ENCODE data around the gene AKNAD1.

AKNAD1 gene

GRCh38 chr1:108854221-108855019 is 2.5 kb downstream of the AKNAD1 start:
- DNase-seq (ENCODE audit: low read depth) = no peak
- TF ChIP-seq, protein P1, sequence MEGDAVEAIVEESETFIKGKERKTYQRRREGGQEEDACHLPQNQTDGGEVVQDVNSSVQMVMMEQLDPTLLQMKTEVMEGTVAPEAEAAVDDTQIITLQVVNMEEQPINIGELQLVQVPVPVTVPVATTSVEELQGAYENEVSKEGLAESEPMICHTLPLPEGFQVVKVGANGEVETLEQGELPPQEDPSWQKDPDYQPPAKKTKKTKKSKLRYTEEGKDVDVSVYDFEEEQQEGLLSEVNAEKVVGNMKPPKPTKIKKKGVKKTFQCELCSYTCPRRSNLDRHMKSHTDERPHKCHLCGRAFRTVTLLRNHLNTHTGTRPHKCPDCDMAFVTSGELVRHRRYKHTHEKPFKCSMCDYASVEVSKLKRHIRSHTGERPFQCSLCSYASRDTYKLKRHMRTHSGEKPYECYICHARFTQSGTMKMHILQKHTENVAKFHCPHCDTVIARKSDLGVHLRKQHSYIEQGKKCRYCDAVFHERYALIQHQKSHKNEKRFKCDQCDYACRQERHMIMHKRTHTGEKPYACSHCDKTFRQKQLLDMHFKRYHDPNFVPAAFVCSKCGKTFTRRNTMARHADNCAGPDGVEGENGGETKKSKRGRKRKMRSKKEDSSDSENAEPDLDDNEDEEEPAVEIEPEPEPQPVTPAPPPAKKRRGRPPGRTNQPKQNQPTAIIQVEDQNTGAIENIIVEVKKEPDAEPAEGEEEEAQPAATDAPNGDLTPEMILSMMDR (IDR thresholded peaks at IDR 0.05; ENCODE audit: control insufficient read depth, extremely low read depth, insufficient read depth) = no peak

DNA sequence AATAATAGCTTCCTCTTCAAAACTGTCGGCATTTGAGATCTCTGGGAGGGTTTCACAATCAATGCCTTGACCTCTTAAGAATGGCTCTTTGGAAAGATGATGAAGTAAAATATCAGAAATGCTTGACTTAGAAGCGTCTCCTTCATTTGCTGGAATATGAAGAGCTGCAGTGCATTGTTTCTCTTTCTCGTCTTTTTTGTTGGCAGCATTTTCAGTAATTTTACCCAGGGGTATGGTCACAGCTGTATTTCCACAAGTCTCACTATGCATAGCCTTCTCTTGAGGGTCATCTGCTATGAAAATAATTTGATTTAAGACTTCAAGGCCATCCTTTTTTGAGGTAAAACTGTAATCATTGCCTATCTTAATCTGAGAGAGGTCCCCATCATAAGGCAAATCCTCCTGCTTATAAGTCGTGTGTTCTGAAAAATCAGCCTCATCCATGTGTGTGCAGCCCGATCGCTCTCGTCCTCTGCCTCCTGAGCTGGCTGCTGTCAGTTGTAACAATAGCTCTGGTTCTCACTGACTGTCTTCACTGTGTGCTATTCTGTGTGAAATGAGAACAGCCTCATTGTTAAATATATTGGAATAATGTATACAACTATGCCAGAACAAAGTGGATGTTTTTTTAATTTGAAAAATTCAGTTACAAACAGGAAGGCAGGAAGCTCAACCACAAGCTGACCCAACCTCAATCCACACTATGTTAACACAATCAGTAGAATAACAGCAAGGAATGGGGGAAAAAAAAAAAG is 4.5 kb downstream of the AKNAD1 start:
- no peak for DNase-seq (ENCODE audit: low read depth)
- TF ChIP-seq, protein P1 (IDR thresholded peaks at IDR 0.05; ENCODE audit: control insufficient read depth, extremely low read depth, insufficient read depth) = no peak
- no peak overlapping the region for H3K4me3 ChIP-seq (ENCODE audit: low read depth, low read length)

More at GRCh38 chr1:108854221-108855019, 2.5 kb downstream of the AKNAD1 start:
- no peak overlapping the region for H3K4me3 ChIP-seq (ENCODE audit: low read depth, low read length)

DNA sequence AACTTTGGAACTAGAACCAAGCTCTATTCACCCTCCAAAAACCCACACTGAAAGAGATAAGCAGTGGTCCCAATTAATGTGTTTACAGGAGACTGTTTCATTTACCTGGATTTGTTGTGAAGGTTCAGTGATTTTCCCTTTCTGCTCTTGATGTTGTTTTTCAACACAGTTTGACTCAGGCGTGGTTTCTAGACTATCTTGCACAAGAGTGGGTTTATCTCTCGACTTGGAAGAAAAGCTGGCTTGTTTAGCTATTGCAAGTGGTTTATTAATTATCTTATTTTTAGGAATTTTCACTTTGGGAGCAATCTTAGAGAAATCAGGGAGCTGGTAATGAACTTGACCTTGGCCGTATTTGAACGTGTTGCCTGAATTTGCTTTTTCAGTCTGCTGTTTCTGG is 5.3 kb downstream of the AKNAD1 start:
- TF ChIP-seq, protein P1 (IDR thresholded peaks at IDR 0.05; ENCODE audit: control insufficient read depth, extremely low read depth, insufficient read depth) = no peak
- DNase-seq (ENCODE audit: low read depth) = no peak
- H3K4me3 ChIP-seq (ENCODE audit: low read depth, low read length) = no peak overlapping the region

- DNase-seq (ENCODE audit: low read depth) = no peak
- TF ChIP-seq, protein P1 (IDR thresholded peaks at IDR 0.05; ENCODE audit: control insufficient read depth, extremely low read depth, insufficient read depth) = no peak
- H3K4me3 ChIP-seq (ENCODE audit: low read depth, low read length) = no peak overlapping the region
Measured at GRCh38 chr1:108850929-108851328, 6.0 kb downstream of the AKNAD1 start.

DNA sequence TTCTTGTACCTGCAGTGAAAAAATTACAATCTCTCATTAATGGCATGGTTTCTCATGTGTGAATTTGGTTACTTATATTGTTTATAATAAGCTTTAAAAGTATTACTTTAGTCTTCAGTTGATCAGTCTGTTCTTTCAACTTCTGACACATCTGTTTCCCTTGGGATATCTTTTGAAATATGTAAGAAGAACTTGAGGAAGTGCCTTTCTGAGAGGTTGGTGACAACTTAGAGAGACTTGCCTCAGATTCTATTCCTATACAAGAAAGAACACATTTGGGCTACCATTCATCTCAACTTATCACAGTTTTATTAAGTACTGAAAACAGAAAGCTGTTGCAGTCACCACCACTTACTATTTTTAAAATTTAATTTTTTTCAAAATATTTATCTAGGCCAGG is 8.1 kb downstream of the AKNAD1 start:
- no peak for DNase-seq (ENCODE audit: low read depth)
- TF ChIP-seq, protein P1 (IDR thresholded peaks at IDR 0.05; ENCODE audit: control insufficient read depth, extremely low read depth, insufficient read depth) = no peak
- H3K4me3 ChIP-seq (ENCODE audit: low read depth, low read length) = no peak overlapping the region

- TF ChIP-seq, protein P1 (IDR thresholded peaks at IDR 0.05; ENCODE audit: control insufficient read depth, extremely low read depth, insufficient read depth) = no peak
- H3K4me3 ChIP-seq (ENCODE audit: low read depth, low read length) = no peak overlapping the region
Measured at GRCh38 chr1:108847494-108847893, 9.4 kb downstream of the AKNAD1 start.

More at GRCh38 chr1:108847494-108847893, 9.4 kb downstream of the AKNAD1 start:
- DNase-seq (ENCODE audit: low read depth) = no peak
